Ammon's horn (tissue), 1 donor: ENCODE results near the gene HOXD8.

ENCODE experiments used
- DNase-seq: peaks from one replicate; pipeline ENCODE4 v3.0.0-alpha.2; 2016; ENCODE audit warnings: low spot score

Gene HOXD8

DNA sequence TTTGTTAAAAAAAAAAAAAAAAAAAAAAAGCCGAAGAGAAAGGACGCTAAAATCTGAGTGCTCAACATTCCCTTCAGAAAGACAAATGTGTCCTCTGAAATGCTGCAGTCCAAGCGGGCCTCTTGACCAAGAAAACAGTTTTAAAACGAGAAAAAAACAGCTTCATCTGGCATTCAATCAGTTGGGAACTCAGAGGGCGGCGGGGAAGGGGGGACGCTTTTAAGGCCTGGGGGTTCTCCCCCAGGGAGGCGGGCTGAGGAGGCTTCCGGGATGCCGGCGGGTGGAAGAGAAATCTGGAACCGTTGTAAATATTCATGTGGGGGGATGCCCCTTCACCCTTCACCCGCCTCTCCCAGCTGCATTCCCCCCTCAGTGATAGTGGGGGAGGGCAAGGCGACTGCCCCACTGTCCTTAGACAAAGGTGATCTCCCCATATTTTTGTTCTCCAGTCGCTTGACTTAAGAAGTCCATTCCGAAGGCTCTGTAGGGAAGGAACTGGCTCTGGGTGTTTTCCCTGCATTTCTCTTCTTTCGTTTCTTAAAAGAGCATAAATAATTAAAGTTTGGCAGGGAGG lies 25.7 kb upstream of the HOXD8 start:
- no peak for DNase-seq

DNA sequence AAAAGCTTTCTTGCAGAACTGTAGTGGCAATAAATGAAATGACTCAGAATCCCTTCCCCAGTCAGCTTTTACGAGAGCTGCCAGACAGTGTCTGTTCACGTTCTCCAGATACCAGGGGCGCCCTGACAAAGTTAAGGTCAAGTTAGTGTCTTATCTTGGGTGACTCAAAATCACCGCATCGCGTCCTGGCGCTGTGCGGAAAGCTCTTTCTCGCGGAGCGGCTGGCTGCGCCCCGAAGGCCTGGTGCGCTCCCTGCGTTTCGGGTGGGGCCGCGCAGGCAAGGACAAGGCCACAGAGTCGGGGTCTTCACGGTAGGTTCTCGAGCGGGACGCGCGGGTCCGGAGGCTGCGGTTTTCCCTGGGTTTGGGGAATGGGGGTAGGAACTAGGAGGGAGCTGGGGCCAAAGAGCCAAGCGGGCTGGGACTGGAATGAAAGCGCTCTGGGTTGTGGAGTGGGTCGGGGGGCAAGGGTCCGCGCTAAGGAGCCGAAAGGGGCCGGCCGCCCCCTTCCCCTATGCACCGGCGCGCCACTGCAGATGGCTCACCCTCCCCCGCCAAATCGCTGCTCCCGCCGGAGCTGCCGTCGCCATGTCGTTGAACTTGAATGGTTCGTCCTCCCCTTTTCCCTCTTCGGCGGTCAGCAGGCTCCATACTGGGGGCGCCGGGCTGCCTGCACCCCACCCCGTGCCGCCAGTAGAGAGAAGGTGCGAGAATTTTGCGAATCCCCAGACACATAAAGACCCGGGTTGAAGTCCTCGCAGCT lies 25.0 kb upstream of the HOXD8 start:
- DNase-seq: no peak

DNA sequence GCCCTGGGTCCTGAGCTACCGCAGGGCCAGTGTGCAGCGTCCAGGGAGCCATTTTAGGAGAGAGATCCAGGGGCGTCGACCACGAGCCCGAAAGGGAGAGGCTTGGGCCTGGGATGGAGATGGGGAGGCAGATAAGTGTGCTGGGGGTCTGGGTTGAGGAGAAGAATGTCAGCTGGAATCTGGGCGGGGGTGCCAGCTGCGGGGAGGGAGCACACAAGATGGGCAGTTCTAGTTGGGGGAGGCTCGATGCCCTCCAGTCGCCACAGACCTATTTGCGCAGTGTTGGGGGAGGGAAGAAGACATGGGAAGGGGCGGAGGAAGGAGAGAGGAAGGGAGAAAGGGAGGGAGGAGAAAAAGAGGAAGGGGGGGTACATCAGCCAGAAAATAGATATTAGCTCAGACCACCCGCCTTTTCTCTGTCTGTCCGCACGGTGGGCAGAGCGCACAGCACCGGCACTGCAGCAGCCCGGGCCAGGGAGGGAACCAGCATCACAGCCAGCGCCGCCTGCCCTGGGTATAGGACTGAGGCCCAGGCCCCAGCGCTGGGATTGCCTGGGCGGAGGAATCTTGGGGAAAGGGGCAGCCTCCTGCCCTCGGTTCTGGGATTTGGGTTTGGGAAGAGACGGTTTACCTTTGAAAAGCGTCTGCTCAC lies 24.3 kb upstream of the HOXD8 start:
- DNase-seq: no peak

DNA sequence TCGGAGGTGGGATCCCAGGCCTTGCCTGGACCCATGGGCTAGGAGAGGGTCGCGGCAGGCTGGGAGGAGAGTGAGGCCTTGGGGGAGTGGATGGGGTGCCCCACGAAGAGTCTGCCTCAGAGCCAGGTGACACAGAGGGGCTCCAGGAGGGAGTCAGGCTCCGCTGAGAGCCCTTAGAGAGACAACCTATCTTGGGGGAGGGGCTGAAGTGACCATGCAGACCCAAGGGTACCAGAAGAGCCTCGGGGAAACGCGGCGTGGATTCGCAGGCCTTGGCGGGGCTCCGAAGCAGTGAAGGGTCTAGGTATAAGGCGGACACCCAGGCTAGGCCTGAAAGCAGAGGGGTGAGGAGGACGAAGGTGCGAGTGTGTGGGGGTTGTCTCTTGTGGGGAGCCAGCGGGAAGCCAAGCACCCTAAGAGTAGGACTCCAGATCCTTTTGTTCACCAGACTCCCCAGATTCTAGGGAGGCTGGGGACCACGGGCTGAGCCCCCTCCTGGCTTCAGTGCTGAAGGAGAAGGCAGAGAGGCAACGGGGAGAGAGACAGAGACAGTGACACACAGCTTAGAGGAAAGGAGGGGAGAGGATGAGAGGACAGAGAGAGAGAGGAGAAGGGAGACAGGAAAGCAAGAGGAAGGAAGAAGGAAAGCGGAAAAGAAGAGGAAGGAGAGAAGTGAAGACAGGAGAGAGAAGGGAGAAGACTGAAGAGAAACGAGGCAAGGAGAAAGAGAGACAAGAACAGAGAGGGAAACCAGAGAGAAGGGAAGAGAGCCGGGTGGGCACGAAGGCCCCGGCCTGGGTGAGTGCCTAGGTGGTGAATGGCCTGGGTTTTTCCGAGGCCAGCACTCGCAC lies 23.6 kb upstream of the HOXD8 start:
- no peak for DNase-seq

DNA sequence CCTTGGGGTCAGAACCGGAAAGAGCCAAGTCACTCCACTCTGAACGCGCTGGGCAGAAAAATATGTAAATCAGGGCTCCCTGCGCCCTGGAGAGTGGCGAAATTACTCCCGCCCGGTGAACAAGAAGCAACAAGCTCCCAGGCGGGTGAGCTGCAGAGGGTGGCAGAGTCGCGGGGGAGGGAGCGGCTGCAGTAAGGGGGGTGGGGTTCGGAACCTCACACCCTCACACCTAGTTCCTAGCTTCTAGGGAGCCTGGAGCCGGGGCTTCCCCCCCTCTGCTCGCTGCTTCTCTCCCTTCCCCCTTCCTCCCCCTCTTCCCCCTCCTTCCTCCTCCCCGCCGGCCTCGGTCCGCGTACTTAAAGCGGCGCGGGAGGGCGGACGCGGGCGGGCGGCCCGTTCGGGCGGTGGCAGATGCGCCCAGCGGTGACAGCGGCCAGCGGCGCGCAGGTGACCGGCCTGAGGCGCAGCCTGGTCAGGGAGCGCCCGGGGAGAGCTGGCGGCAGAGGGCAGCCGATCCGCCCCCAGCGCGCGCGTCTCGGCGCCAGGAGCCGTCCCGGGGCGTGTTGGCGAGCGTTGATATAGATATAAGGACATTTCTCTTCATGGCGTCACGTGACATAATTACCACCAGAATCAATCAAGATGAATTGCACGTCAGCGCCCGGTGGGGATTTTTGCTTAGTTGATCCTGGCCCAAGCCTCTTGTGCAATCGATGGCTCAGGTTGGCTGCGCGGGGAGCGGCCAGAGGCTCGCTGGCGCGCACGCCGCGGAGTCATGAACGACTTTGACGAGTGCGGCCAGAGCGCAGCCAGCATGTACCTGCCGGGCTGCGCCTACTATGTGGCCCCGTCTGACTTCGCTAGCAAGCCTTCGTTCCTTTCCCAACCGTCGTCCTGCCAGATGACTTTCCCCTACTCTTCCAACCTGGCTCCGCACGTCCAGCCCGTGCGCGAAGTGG lies 22.6 kb upstream of the HOXD8 start, which contains the start of gene HOXD11:
Gene HOXD11 (plus strand): TSS at position 700 of the 959 bp plus-strand sequence. CDS start 76 bp downstream, at position 776.
- no peak for DNase-seq

DNA sequence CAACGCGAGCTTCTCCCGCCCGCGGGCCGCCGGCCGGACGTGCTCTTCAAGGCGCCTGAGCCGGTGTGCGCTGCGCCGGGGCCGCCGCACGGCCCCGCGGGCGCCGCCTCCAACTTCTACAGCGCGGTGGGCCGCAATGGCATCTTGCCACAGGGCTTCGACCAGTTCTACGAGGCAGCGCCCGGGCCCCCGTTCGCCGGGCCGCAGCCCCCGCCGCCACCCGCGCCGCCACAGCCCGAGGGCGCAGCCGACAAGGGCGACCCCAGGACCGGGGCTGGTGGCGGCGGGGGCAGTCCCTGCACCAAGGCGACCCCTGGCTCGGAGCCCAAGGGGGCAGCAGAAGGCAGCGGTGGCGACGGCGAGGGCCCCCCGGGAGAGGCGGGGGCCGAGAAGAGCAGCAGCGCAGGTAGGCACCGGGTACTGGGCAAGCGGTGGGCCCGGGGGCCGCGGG lies 21.7 kb upstream of the HOXD8 start:
- DNase-seq: no peak

DNA sequence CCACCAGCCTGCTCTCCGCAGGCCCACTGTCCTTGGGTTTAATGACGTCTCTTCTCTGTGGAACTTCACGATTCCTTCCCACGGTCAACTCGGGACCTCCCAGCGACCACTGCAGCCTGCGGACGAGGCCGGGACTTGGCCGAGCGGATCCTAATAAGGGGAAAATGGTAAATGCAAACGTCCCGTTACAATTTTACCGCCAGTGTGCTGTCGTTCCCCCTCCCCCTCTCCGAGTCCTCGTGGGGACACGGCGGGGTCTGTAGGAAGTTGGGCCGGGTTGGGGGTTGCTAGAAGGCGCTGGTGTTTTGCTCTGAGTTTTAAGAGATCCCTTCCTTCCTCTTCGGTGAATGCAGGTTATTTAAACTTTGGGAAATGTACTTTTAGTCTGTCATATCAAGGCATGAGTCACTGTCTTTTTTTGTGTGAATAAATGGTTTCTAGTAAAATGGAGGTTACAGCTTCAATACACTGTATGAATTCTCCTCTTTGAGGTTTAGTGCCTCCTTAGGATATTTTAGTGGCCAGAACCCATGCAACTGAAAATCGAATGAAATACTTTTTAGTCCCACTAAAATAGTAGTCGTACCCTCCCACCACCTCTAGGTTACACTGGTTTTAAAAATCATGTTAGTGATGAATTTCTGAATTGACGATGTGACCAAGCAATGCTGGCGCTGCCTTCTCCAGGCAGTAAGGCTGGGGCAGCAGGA lies 20.2 kb upstream of the HOXD8 start:
- no peak for DNase-seq

DNA sequence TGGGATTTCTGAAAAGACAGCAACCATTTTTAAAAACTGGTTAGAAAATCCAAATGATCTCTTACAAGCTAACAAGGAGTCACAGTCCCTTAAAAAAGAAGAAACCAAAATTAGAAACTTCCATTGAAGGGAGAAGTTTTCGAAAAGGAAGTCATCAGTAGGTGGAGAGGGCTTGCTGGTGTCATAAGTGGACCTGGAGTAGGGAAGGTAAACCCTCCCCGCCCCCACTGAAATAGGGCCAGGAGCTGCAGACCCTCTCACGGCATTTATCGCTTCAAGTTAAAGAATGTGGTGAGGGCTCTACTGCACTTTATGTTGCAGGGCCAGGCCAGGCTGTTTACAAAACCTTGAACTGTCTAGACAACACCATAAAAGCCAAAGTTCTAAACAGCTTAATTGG lies 19.6 kb upstream of the HOXD8 start:
- no peak for DNase-seq

DNA sequence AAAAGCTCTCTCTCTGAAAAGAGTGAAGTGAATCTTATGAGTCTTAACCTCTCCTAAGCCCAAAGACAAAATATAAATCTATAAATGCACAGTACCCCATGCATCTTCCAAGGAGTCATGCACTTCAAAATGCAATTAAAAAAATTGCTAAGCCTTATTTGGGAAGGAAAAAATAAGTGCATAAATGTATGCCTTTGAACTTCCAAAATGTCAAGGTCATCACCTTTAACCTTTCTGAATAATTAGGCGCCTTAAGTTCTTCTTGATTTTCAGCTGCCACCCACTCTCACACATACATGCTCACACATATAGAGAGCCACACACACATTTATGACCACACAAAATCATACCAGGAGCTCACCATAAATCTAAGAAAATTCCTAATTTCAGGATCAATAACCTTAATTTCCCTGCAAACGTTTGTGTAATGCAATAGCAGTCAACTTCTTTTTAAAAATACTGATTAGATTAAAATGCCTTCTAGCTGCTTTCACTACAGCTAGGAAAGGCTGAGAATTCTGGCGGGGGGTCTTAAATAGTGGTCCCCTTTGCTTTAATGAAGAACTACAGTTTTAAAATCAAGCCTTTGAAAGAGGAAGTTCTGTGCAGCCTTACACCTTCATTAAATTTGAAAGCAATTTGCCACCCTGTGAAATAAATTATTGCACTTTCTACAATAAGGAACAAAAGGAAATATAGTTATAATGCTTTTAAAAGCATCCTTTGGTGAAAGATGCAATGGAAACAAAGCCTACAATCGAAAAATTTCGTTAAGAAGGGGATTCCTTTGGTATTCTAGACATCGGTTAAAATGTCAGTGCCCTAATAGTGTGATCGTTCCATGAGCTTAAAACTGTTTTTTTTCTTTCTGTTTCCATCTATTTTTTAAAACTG lies 18.8 kb upstream of the HOXD8 start:
- DNase-seq: no peak

DNA sequence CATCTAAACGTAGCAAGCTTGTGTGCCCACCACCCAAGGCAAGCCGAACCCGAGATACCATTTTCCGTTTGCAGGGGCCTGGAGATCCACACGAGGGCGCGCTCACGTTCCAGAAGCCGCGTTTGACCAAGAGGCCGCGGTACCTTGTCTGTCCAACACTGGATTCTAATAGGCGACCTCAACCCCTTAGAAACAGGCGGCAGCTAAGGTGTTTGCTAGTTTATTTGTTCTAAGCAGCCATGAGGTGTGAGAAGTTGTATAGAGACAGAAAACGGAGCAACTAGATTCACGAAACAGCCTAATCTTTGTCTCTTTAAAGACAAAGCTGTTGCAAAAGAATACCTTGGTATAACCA lies 18.2 kb upstream of the HOXD8 start:
- no peak for DNase-seq

DNA sequence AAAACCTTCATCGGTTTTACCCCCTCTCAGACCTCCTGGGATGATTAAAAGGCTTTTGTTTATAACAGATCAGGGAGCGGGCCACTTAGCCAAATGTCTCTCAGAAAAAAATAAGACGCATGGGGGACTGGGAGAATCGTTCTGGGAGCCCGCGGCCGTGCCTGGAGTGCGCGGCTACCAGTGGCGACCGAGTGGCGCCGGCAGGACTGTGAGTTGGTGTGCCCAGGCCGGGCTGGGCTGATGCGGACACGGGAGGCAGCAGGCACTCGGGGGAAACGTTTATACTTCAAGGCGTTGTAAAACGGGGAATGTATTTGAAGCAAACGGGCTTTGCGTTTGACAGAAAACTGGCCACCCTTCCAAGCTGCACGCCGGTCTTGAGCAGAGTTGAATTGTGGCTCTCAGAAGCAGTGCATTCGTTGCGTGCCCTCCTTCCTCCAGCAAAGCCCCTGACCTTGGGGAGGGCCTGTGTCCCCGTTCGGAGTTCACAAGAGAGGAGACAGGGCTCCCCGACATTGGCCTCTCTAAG lies 17.6 kb upstream of the HOXD8 start:
- no peak for DNase-seq

DNA sequence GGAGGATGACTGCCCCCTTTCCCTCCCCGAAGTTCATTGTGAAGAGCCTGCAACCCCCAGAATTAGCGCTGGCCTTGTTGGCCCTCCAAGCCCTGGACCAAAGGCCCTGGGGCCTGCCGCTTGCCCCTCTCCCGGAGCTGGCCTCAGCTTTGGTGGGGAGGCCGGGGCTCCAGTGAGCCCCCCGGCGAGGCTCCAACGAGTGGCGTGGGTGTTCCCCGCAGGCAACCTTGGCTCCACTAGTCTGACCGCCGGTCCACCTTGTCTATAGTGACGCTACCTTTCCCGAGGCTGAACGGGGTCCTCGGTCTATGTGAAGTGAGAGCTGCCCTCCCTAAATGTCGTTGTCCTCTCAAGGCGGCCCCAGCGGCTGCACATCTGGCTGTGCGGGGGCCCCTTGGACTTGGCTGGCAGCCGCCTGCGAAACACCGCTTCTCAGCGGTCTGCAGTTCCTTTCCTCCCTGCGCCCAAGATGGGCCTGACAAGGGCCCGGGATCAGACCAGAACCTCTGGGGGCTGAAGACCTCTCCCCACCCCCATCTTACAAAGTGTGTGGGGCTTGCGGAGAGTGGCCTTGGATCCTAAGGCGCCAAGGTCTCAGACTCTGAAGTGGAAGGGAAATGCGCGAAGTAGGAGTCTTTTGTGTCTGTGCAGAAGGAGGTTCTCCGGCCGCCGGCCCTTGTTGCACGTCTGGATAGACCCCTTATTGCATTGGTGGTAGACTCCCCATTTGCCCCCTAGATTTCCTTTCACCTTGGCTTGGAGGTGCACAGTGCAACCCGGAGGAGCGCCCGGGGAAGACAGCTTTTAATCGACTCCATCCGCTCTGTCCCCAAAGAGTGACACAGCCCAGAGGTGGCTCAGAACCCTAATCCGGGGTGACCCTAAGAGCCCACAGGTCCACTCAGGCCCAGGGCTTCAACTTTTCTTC lies 16.9 kb upstream of the HOXD8 start:
- no peak for DNase-seq

DNA sequence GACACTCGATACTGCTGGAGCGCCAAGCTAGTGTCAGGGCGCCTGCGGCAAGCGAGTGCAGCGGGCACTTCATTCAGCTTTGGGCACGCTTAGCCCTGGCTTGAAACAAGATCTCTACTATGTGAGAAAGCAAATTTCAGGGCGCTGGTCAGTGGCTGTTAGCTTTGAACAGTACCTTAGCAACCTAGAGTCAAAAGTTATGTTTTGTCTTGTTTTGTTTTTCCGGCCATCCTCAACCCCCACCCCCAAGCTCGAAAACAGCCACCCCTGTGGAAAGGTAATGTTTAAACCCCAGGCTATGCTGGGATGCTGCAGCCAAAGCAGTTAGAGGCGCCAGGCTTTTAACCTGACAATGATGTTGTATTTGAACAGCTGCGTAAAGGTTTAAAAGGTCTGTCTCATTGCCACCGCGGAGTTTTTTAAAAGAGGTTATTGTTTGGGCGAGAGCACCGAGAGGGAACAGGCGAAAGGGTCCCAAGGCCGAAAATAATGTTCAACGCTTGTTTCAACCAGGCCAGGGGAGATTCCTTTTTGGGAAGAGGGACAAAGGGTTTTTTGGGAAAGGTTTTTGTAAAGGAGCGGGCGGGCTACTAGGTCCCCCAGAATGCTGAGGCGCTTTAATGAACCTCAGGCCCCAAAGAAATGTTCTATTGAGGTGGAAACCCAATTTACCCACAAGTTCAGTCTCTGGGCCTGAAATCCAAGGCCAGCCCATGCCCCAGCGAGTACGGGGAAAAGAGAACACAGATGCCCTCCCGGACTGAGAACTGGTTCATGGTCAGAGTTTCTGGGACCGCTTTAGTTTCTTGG lies 15.2 kb upstream of the HOXD8 start:
- no peak for DNase-seq

DNA sequence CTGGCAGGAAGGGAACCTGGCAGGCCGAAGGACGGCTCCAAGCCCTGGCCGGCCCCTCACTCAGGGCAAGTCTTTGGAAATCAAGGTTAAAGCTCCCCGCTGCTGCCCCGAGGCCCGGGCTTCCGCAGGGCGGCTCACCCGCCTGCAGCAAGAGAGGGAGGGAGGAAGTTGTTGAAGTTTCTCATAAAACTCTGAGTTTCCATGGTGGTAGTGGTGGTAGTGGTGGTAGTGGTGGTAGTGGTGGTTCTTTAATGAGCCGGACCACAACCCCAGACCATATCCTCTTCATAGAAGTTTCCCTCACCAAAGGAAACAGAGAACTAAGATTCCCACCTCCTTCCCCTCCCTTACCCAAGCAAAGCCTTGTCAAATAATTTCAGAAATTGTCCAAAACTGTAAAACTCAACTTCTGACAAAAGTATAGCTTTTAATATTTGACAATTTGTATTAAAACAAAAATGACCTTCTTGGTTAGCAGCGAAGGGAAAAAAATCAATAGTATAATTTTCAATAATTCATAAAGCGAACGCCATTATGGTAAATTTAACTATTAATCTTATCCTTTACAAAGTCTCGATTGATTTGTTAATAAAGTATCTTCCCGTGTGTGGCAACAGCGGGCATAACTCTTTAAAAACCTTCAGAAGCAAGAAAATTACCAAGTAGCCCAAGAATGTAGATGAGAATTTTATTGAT lies 14.4 kb upstream of the HOXD8 start:
- DNase-seq: no peak

DNA sequence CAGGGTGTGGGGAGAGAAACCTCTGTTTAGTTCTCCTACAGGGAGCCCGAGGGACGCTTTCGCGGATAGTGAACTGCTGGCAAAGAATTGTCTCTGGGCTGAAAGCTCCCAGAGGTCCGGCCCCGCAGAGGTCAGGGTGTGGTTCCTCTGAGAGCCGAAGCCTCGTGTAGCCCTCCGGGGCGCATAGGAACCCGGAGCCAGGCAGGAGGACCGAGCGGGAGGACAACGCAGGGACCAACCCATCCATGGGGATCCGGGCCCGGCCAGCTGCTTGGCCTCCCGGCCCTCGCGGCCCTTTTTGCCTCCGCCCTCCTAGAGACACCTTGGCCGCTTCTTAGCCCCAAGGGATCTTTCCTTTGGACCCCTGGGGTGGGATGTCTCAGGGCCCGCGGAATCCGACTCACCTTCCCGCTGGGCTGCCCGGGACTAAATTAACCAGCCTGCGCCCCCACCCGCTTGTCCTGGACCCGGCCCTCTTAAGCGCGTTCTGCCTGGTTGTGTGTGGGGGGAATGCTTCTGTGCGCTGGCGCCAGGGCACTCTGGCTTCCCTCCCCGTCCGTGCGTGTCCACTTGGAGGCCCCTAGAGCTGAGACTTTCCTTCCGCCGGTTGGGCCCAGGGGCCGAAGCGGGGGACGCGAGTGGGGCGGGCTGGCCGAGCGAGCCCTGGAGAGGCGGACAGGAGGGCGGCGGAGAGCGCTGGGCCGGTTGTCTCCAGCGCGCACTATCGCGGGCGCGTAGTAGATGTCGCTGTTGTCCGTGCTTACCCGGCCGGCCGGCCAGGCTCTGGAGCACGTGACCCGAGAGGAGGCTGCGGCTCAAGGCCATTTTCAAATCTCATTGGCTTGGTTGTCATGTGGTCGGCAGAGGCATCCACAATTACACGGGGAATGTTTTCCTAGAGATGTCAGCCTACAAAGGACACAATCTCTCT lies 13.4 kb upstream of the HOXD8 start, which contains the start of gene HOXD10:
Gene HOXD10 (plus strand): TSS at position 896 of the 931 bp plus-strand sequence. CDS start 56 bp downstream, outside the sequence.
- no peak for DNase-seq
